Measurements from ENCODE around the gene PNLDC1.

- TF ChIP-seq CTCF (IDR thresholded peaks at IDR 0.05; ENCODE audit: low read depth, low read length, poor library complexity, severe bottlenecking), result no peak
- no peak for TF ChIP-seq EZH2phosphoT487 (IDR thresholded peaks at IDR 0.05; ENCODE audit: borderline replicate concordance, low read length)
These were observed 21.0 kb downstream of the PNLDC1 start for GRCh38 chr6:159821122-159821521.
